ENCODE measurements around the gene NDUFS7.

DNA sequence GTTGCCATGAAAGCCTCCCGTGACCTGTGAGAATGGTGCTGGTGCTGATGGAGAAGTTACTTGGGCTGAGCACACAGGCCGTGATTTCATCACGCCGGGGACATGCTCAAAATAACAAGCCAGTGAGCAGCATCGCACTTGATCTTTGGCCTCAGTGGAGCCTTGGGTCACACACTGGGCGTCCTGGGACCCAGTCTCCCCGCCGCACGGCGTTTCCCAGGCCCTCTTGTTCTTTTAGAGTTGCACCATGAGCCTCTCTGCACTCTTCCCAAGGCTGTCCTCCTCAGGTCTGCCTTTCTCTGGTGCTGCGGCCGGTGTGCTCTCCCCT is 9.5 kb upstream of the NDUFS7 start:
- no peak for TF ChIP-seq POLR2AphosphoS5 (IDR thresholded peaks at IDR 0.05)
- no peak for TF ChIP-seq CTCF (IDR thresholded peaks at IDR 0.05)
- no peak for TF ChIP-seq EP300 (IDR thresholded peaks at IDR 0.05)
